ENCODE results near the gene CATSPERD. TPM values are rescaled to one million over a fixed set of nuclear protein-coding genes. Genes with fewer than 3 reads are reported as not detected.
A peak's percentile ranks its signal among the peaks of the same experiment; 100 is the strongest.

Gene CATSPERD
- total RNA-seq, 1 donor from 2014 or later = not detected

DNA sequence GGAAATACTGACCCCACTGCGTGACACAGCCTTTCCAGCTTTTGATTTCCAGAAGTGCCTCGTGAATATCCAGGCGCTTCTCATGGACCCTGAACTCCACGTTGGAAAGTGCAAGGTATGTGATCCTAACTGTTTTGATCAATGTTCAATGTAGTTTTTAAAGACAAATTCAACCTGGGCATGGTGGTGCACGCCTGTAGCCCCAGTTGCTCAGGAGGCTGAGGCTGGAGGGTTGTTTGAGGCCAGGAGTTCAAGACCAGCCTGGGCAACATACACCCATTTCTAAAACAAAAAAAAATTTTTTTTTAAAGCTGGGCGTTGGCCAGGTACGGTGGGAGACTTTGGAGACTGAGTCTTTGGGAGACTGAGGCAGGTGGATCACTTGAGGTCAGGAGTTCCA, 31.3 kb downstream of the CATSPERD start:
- Mint-ChIP-seq H3K4me3 (ENCODE audit: unreplicated experiment) (no peak overlapping the region), H3K27me3 (ENCODE audit: unreplicated experiment) (no peaks in the 10 kb centered on the region), H3K9me3 (ENCODE audit: unreplicated experiment) (peaks cover 3% of the 10 kb centered on the region), H3K36me3 (ENCODE audit: unreplicated experiment) (no peaks in the 10 kb centered on the region), H3K4me1 (ENCODE audit: low read depth, unreplicated experiment) (no peaks in the 10 kb centered on the region), H3K27ac (ENCODE audit: unreplicated experiment) (no peak overlapping the region)
- DNase-seq = no peak
- no peak for TF ChIP-seq CTCF (IDR thresholded peaks at IDR 0.05; ENCODE audit: partially characterized antibody, unreplicated experiment)

GRCh38 chr19:5753743-5754142, 33.3 kb downstream of the CATSPERD start:
- no peak for TF ChIP-seq CTCF (IDR thresholded peaks at IDR 0.05; ENCODE audit: partially characterized antibody, unreplicated experiment)
- H3K27me3 Mint-ChIP-seq (ENCODE audit: unreplicated experiment) = no peaks in the 10 kb centered on the region
- DNase-seq = no peak
- no peak overlapping the region for H3K27ac Mint-ChIP-seq (ENCODE audit: unreplicated experiment)
- H3K4me1 Mint-ChIP-seq (ENCODE audit: low read depth, unreplicated experiment) = no peaks in the 10 kb centered on the region
- peaks cover 3% of the 10 kb centered on the region for H3K9me3 Mint-ChIP-seq (ENCODE audit: unreplicated experiment)
- H3K4me3 Mint-ChIP-seq (ENCODE audit: unreplicated experiment) = no peak overlapping the region
- no peaks in the 10 kb centered on the region for H3K36me3 Mint-ChIP-seq (ENCODE audit: unreplicated experiment)

- Mint-ChIP-seq H3K9me3 (ENCODE audit: unreplicated experiment) (peaks cover 5% of the 10 kb centered on the region), H3K4me1 (ENCODE audit: low read depth, unreplicated experiment) (no peaks in the 10 kb centered on the region), H3K36me3 (ENCODE audit: unreplicated experiment) (no peaks in the 10 kb centered on the region), H3K27ac (ENCODE audit: unreplicated experiment) (no peak overlapping the region), H3K27me3 (ENCODE audit: unreplicated experiment) (peaks cover 2% of the 10 kb centered on the region), H3K4me3 (ENCODE audit: unreplicated experiment) (no peak overlapping the region)
- TF ChIP-seq CTCF (IDR thresholded peaks at IDR 0.05; ENCODE audit: partially characterized antibody, unreplicated experiment) = no peak
- DNase-seq = no peak
These were observed 42.3 kb downstream of the CATSPERD start for GRCh38 chr19:5762608-5763217.

GRCh38 chr19:5765220-5765619, 44.8 kb downstream of the CATSPERD start:
- DNase-seq = no peak
- Mint-ChIP-seq H3K9me3 (ENCODE audit: unreplicated experiment) (peaks cover 4% of the 10 kb centered on the region), H3K27me3 (ENCODE audit: unreplicated experiment) (peaks cover 2% of the 10 kb centered on the region), H3K27ac (ENCODE audit: unreplicated experiment) (no peak overlapping the region), H3K4me3 (ENCODE audit: unreplicated experiment) (peak overlapping the region; percentile 13), H3K36me3 (ENCODE audit: unreplicated experiment) (no peaks in the 10 kb centered on the region), H3K4me1 (ENCODE audit: low read depth, unreplicated experiment) (no peaks in the 10 kb centered on the region)
- TF ChIP-seq CTCF (IDR thresholded peaks at IDR 0.05; ENCODE audit: partially characterized antibody, unreplicated experiment) = no peak

DNA sequence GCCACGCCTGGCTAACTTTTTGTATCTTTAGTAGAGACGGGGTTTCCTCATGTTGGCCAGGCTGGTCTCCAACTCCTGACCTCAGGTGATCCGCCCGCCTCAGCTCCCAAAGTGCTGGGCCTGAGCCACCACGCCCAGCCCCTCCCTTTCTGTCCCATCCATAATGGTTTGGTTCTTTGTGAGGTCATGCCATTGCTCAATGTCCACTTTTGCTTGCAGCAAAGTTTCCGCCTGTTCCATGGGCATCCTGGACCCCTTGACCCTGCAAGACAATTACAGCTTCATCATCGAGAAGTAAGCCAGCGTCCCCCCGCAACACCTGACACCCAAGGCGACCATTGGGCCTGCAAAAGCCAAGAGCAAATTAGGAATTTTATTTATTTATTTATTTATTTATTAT, 47.5 kb downstream of the CATSPERD start:
- peaks cover 2% of the 10 kb centered on the region for H3K9me3 Mint-ChIP-seq (ENCODE audit: unreplicated experiment)
- H3K27me3 Mint-ChIP-seq (ENCODE audit: unreplicated experiment) = no peaks in the 10 kb centered on the region
- no peak overlapping the region for H3K27ac Mint-ChIP-seq (ENCODE audit: unreplicated experiment)
- H3K36me3 Mint-ChIP-seq (ENCODE audit: unreplicated experiment) = no peaks in the 10 kb centered on the region
- no peak for DNase-seq
- H3K4me3 Mint-ChIP-seq (ENCODE audit: unreplicated experiment) = no peak overlapping the region
- H3K4me1 Mint-ChIP-seq (ENCODE audit: low read depth, unreplicated experiment) = no peaks in the 10 kb centered on the region
- no peak for TF ChIP-seq CTCF (IDR thresholded peaks at IDR 0.05; ENCODE audit: partially characterized antibody, unreplicated experiment)
